Measurements from ENCODE around the gene MYH15.

The MYH15 gene

DNA sequence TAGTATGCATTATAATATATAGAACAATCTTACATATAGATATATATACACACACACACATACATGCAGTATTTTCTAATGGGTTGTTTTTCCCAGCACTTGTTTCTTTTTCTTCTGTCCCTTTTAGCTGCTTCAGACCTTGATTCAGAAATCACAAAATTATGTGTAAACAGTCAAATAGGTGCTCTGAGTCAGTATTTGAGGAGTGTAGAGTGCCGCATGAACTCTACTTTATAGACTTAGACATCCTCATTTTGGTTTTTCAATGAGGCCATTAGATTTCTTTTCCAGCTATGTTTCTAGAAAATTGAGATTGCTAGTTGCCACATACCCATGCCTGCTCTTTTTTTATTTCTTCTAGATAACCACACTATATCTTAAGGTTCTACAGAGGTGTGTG lies 155.8 kb downstream of the MYH15 start:
- Histone ChIP-seq H3K4me3 (ENCODE audit: low read length in 2 of 2) (no peak overlapping the region), H3K36me3 (ENCODE audit: control insufficient read depth in 2 of 2, insufficient read depth in 2 of 2, low read length in 2 of 2) (peaks cover 0 to 9% of the 10 kb centered on the region in 2 donors), H3K27ac (ENCODE audit: low read depth in 2 of 2, low read length in 2 of 2) (no peak overlapping the region), H3K9me3 (ENCODE audit: control insufficient read depth in 2 of 2, low read length in 2 of 2) (no peaks in the 10 kb centered on the region), H3K9ac (ENCODE audit: low read depth in 1 of 2, low read length in 2 of 2) (no peak overlapping the region), H3K27me3 (ENCODE audit: control insufficient read depth in 2 of 2, insufficient read depth in 2 of 2, low read length in 2 of 2) (no peaks in the 10 kb centered on the region), H3K4me1 (ENCODE audit: control insufficient read depth in 2 of 2, insufficient read depth in 2 of 2, low read length in 2 of 2) (no peaks in the 10 kb centered on the region)

DNA sequence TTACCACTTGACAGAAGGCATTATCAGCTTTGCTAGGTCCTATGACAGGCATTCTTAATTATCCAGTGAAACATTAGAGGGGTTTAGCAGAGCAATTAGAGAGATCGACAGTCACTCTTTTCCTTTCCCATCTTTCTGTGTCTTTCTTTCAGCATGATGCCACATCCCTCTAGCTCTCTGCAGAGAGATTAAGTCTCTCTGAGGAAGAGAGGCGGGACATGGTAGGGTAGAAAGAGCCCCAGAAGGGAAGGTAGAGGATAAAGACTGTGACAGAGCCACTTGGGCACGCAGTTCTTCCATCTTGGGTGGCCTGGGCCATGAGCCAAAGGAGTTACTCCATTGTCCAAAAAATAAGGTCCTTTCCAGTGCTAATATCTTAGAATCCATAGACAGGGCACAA lies 158.2 kb downstream of the MYH15 start:
- H3K4me3 ChIP-seq (ENCODE audit: low read length in 2 of 2), result no peak overlapping the region
- no peaks in the 10 kb centered on the region for H3K9me3 ChIP-seq (ENCODE audit: control insufficient read depth in 2 of 2, low read length in 2 of 2)
- H3K27ac ChIP-seq (ENCODE audit: low read depth in 2 of 2, low read length in 2 of 2), result no peak overlapping the region
- no peaks in the 10 kb centered on the region for H3K27me3 ChIP-seq (ENCODE audit: control insufficient read depth in 2 of 2, insufficient read depth in 2 of 2, low read length in 2 of 2)
- H3K4me1 ChIP-seq (ENCODE audit: control insufficient read depth in 2 of 2, insufficient read depth in 2 of 2, low read length in 2 of 2), result no peaks in the 10 kb centered on the region
- no peak overlapping the region for H3K9ac ChIP-seq (ENCODE audit: low read depth in 1 of 2, low read length in 2 of 2)
- peaks cover 0 to 9% of the 10 kb centered on the region in 2 donors for H3K36me3 ChIP-seq (ENCODE audit: control insufficient read depth in 2 of 2, insufficient read depth in 2 of 2, low read length in 2 of 2)

DNA sequence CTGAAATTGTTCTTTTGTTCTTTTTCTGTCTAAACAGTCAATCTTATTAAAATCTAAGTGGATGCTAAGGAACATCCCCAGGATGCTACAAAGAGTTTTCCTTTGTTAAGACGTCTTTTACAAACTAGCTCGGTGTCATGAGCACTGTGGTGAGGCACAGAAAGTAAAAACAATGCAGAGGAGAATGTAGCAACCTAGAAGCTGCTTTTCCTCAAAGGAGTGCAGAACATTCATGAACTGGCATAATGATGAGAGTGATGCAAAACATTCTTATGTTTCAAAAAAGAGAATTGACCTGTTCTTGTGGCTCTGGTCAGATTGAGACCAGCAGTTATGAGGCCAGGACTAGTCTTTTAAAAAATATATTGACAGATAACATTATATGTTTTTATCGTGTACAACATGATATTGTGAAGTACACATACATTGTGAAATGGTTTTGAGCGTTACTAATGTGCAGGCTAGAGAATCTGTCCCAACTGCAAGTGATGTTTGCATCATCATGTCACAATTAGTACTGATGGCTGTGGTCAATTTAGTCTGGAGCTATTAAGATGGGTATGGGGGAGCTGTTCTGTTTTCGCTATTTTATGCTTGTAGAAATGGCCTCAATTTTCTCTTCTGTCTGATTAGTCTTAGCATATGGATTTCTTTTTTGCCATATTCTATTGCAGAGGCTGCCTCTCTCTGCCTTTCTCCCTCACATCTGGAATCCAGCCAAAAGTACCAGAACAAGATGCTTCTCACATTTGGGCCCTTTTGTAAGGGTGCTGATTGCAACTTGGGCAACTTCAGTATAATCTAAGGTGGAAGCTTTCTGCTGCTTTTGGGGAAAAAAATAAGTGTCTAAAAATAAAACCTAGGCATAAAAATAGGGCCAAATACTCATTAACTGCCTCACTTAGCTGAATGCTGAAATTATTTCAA lies 163.8 kb downstream of the MYH15 start:
- Histone ChIP-seq H3K27ac (ENCODE audit: low read depth in 2 of 2, low read length in 2 of 2) (no peak overlapping the region), H3K4me1 (ENCODE audit: control insufficient read depth in 2 of 2, insufficient read depth in 2 of 2, low read length in 2 of 2) (no peaks in the 10 kb centered on the region)

DNA sequence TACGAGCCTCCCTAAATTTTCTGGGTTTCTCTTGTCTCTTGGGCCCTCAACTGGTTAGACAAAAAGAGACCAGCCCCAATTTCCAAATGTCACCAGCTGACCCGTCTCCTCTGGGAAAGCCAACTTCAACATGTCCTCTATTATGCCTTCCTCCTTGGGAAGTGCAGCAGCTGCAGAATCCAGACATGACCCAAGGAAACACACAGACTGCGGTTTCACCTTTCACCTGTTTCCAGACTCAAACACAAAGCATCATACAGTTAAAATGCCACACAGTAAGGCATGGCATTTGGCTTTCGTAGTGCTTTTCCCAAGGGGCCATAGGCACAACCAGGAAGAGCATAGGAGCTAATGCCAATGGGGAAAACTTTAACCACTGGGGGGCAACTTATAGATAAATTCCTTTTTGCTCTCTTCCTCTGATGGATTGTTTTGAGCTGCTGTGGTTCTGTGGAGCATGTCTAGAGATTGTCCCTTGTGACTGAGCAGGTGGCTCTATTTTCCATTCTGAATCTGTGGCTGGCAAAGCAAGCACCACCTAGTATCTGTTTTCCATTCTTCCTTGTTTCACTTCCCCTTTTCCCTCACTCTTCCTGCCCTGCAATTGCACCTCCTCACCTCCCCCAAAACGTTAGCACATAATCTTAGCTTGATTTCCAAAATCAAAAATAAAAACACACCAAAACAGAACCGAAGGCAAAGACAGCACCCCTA lies 164.7 kb downstream of the MYH15 start:
- no peaks in the 10 kb centered on the region for H3K27me3 ChIP-seq (ENCODE audit: control insufficient read depth in 2 of 2, insufficient read depth in 2 of 2, low read length in 2 of 2)
- no peaks in the 10 kb centered on the region for H3K9me3 ChIP-seq (ENCODE audit: control insufficient read depth in 2 of 2, low read length in 2 of 2)
- H3K27ac ChIP-seq (ENCODE audit: low read depth in 2 of 2, low read length in 2 of 2), result no peak overlapping the region

More for the DNA sequence above, 163.8 kb downstream of the MYH15 start:
- no peaks in the 10 kb centered on the region for H3K27me3 ChIP-seq (ENCODE audit: control insufficient read depth in 2 of 2, insufficient read depth in 2 of 2, low read length in 2 of 2)
- H3K4me3 ChIP-seq (ENCODE audit: low read length in 2 of 2), result no peak overlapping the region
- H3K9ac ChIP-seq (ENCODE audit: low read depth in 1 of 2, low read length in 2 of 2), result no peak overlapping the region
- no peaks in the 10 kb centered on the region for H3K9me3 ChIP-seq (ENCODE audit: control insufficient read depth in 2 of 2, low read length in 2 of 2)
- peaks cover 4 to 11% of the 10 kb centered on the region in 2 donors for H3K36me3 ChIP-seq (ENCODE audit: control insufficient read depth in 2 of 2, insufficient read depth in 2 of 2, low read length in 2 of 2)

DNA sequence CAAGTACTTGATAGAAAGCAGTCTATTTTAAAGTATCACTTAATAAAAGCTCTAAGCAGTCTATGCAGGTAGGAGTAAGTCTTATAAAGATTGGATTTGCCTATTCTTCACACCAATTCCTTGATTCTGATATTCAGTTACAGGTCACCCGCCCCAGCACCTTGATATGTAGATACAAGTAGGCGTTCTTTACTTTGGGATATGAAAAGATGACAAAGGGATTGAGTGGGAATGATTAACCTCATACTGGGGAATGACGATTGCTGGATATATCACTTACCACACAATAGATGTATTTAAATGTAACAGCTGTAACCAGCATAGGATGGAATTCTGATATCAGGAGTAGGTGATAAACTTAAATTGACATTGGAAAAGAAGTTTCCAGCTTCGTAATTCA lies 166.9 kb downstream of the MYH15 start:
- Histone ChIP-seq H3K9me3 (ENCODE audit: control insufficient read depth in 2 of 2, low read length in 2 of 2) (no peaks in the 10 kb centered on the region), H3K4me1 (ENCODE audit: control insufficient read depth in 2 of 2, insufficient read depth in 2 of 2, low read length in 2 of 2) (no peaks in the 10 kb centered on the region), H3K27ac (ENCODE audit: low read depth in 2 of 2, low read length in 2 of 2) (no peak overlapping the region), H3K27me3 (ENCODE audit: control insufficient read depth in 2 of 2, insufficient read depth in 2 of 2, low read length in 2 of 2) (no peaks in the 10 kb centered on the region), H3K4me3 (ENCODE audit: low read length in 2 of 2) (no peak overlapping the region), H3K36me3 (ENCODE audit: control insufficient read depth in 2 of 2, insufficient read depth in 2 of 2, low read length in 2 of 2) (peaks cover 4 to 11% of the 10 kb centered on the region in 2 donors), H3K9ac (ENCODE audit: low read depth in 1 of 2, low read length in 2 of 2) (no peak overlapping the region)

More for the DNA sequence above, 164.7 kb downstream of the MYH15 start:
- Histone ChIP-seq H3K9ac (ENCODE audit: low read depth in 1 of 2, low read length in 2 of 2) (no peak overlapping the region), H3K36me3 (ENCODE audit: control insufficient read depth in 2 of 2, insufficient read depth in 2 of 2, low read length in 2 of 2) (peaks cover 4 to 11% of the 10 kb centered on the region in 2 donors), H3K4me1 (ENCODE audit: control insufficient read depth in 2 of 2, insufficient read depth in 2 of 2, low read length in 2 of 2) (no peaks in the 10 kb centered on the region), H3K4me3 (ENCODE audit: low read length in 2 of 2) (no peak overlapping the region)

DNA sequence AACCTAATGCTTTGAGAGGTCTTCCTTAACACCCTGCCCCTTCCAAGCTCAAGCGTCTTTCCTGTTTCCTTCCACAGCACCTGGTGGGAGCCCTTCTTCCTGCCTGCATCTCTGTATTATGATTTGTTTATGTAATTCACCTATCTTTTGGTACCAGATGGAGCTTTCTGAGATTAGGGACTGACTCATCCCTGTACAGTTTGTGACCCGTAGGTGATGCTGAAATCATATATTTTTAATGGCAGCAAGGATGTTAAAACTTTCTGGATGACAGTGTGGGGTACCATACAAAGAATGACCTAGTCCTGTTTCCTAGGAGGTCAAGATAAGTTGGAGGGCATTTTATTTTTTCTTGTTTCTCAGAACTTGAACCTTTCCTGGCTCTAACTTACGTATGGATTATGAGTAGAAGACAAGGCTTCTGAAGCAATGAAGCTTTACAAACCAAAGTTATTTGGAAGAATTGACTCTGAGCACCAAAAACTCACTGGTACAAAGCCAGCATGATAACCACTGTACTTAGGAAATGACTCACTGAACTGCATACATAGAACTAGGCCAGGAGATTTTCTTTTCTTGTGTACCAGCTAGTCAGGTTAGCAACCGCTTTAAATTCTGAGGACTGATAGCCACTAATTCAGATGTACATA lies 167.4 kb downstream of the MYH15 start:
- no peak overlapping the region for H3K4me3 ChIP-seq (ENCODE audit: low read length in 2 of 2)
- no peak overlapping the region for H3K9ac ChIP-seq (ENCODE audit: low read depth in 1 of 2, low read length in 2 of 2)
- no peaks in the 10 kb centered on the region for H3K9me3 ChIP-seq (ENCODE audit: control insufficient read depth in 2 of 2, low read length in 2 of 2)
- H3K27ac ChIP-seq (ENCODE audit: low read depth in 2 of 2, low read length in 2 of 2), result no peak overlapping the region
- no peaks in the 10 kb centered on the region for H3K4me1 ChIP-seq (ENCODE audit: control insufficient read depth in 2 of 2, insufficient read depth in 2 of 2, low read length in 2 of 2)
- H3K36me3 ChIP-seq (ENCODE audit: control insufficient read depth in 2 of 2, insufficient read depth in 2 of 2, low read length in 2 of 2), result peaks cover 4 to 11% of the 10 kb centered on the region in 2 donors
- H3K27me3 ChIP-seq (ENCODE audit: control insufficient read depth in 2 of 2, insufficient read depth in 2 of 2, low read length in 2 of 2), result no peaks in the 10 kb centered on the region

DNA sequence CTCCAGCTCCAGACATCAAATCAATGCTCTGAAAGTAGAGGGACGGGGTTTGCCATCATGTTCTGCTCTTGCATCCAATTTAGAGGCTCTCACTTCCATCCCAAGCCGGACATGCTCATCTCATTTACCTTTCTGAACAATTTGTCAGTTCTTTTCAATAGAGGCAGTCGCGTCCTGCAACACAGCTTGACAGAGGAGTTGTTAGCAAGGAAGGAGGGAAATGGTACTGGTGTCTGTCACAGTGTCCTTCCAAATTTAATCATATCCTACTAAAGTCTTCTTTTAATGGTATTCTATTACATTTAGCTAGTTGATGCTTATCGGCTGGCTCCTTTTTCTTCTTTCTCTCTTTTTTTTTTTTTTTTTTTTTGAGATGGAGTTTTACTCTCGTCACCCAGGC lies 168.5 kb downstream of the MYH15 start:
- H3K36me3 ChIP-seq (ENCODE audit: control insufficient read depth in 2 of 2, insufficient read depth in 2 of 2, low read length in 2 of 2), result peaks cover 4 to 11% of the 10 kb centered on the region in 2 donors
- H3K9ac ChIP-seq (ENCODE audit: low read depth in 1 of 2, low read length in 2 of 2), result no peak overlapping the region
- no peaks in the 10 kb centered on the region for H3K9me3 ChIP-seq (ENCODE audit: control insufficient read depth in 2 of 2, low read length in 2 of 2)
- H3K27ac ChIP-seq (ENCODE audit: low read depth in 2 of 2, low read length in 2 of 2), result no peak overlapping the region
- no peaks in the 10 kb centered on the region for H3K4me1 ChIP-seq (ENCODE audit: control insufficient read depth in 2 of 2, insufficient read depth in 2 of 2, low read length in 2 of 2)
- no peak overlapping the region for H3K4me3 ChIP-seq (ENCODE audit: low read length in 2 of 2)
- no peaks in the 10 kb centered on the region for H3K27me3 ChIP-seq (ENCODE audit: control insufficient read depth in 2 of 2, insufficient read depth in 2 of 2, low read length in 2 of 2)

DNA sequence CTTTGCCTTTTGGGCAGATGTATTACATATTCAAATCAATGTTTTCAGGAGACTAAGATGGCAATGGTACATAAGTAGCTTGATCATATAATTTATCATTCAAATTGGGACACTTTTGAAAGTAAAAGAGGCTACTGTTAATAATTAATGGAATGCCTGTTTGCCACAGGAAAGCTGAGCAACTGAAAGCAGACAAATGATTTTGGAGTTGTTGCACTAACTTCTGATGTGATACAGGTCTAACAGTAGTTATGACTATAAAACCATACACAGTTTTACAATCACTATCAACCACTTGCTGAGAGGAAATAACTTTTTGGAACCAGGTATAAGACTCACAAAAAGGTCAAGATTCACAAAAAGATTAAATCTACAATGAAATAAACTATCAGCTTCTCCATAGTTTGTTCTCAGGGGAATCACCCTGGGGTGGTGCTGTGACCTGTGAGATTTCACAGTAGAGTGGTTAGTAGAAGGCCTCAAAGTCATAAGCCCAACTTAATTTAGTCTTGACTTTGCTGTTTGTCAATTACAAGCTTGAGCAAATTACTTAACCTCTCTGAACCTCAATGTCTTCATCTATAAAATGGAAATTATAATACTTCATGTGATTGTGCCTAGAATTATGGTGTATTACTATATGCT lies 171.4 kb downstream of the MYH15 start:
- no peak overlapping the region for H3K27ac ChIP-seq (ENCODE audit: low read depth in 2 of 2, low read length in 2 of 2)
- no peaks in the 10 kb centered on the region for H3K9me3 ChIP-seq (ENCODE audit: control insufficient read depth in 2 of 2, low read length in 2 of 2)
- no peaks in the 10 kb centered on the region for H3K4me1 ChIP-seq (ENCODE audit: control insufficient read depth in 2 of 2, insufficient read depth in 2 of 2, low read length in 2 of 2)
- no peak overlapping the region for H3K4me3 ChIP-seq (ENCODE audit: low read length in 2 of 2)
- no peak overlapping the region for H3K9ac ChIP-seq (ENCODE audit: low read depth in 1 of 2, low read length in 2 of 2)
- peaks cover 0 to 3% of the 10 kb centered on the region in 2 donors for H3K36me3 ChIP-seq (ENCODE audit: control insufficient read depth in 2 of 2, insufficient read depth in 2 of 2, low read length in 2 of 2)
- H3K27me3 ChIP-seq (ENCODE audit: control insufficient read depth in 2 of 2, insufficient read depth in 2 of 2, low read length in 2 of 2), result no peaks in the 10 kb centered on the region

DNA sequence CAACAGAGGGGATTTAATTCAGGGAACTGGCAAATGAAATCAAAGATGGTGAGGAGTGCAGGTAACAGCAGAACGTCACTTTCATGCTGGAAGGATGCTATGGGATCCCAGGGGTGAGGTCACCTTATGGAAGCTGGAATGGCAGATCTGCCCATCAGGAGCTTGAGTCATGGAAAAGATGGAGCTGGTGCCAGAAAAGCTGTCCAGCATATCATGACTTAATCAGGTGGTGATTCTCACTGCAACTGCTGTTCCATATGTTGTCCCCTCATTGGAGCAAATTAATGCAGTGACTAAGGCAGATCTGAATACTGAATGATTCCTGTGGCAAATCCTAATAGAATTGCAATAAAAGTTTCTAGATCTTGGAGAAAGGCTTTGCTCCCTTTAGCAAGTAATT lies 175.7 kb downstream of the MYH15 start:
- Histone ChIP-seq H3K4me3 (ENCODE audit: low read length in 2 of 2) (no peak overlapping the region), H3K36me3 (ENCODE audit: control insufficient read depth in 2 of 2, insufficient read depth in 2 of 2, low read length in 2 of 2) (peaks cover 0 to 7% of the 10 kb centered on the region in 2 donors), H3K9me3 (ENCODE audit: control insufficient read depth in 2 of 2, low read length in 2 of 2) (no peaks in the 10 kb centered on the region), H3K27me3 (ENCODE audit: control insufficient read depth in 2 of 2, insufficient read depth in 2 of 2, low read length in 2 of 2) (no peaks in the 10 kb centered on the region), H3K27ac (ENCODE audit: low read depth in 2 of 2, low read length in 2 of 2) (no peak overlapping the region), H3K9ac (ENCODE audit: low read depth in 1 of 2, low read length in 2 of 2) (no peak overlapping the region), H3K4me1 (ENCODE audit: control insufficient read depth in 2 of 2, insufficient read depth in 2 of 2, low read length in 2 of 2) (no peaks in the 10 kb centered on the region)

All from mucosa of rectum (tissue), 2 donors.